Measurements from ENCODE around the gene SDR42E1. TPM values are rescaled to one million over a fixed set of nuclear protein-coding genes. Genes with fewer than 3 reads are reported as not detected.

Gene SDR42E1
- total and polyA plus RNA-seq, 2 of the 13 experiments (the other 11 are each of a cell fraction or from before 2014, with no cell fraction given) = 0.01 to 0.13 TPM

DNA sequence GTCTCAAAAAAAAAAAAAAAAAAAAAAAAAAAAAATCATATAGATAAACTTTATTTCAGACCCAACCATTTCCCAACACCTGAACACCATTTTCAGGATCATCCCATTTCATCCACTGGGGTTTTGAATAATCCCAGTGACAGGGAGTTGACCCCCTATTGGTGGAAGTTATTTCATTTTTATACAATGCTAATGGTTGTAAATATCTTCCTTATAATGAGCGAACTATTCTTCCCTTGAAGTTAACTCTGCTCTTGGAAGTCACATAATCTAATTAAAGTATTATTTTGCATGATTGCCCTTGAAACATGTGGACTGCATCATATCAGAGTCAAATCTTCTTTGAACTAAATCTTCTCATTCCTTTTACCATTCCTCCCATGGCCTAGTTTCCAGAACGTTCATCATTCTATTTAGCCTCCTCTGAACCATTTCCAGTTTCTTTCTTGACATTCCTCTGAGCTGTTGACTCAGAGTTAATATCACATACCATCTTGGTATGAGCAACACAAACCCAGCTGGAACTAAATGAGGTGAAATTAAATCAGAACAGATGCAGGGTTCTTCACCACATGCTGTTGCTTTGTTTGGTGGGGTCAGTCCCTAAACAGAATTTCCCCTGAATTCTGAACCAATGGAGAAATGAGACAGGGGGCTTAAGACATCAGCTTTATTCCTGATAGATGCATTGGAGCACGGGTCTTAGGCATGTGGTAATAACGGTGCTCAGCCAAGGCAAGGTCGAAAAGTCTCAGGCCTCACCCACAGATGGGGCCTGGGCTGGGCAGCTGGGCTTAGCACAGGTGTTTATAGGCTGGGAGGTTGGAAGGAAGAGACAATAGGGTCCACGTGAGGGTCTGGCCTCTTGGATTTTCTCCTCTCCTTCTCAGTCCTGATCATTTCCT is 32.7 kb upstream of the SDR42E1 start (continued):
- TF ChIP-seq ZNF569 (CRISPR knock-in tag; IDR thresholded peaks at IDR 0.05; ENCODE audit: borderline replicate concordance) (no peak), FIP1L1 (IDR thresholded peaks at IDR 0.05; ENCODE audit: borderline replicate concordance, insufficient read depth, low read depth, low read length) (no peak), ZNF644 (CRISPR knock-in tag; IDR thresholded peaks at IDR 0.05; ENCODE audit: low read depth) (0 out of 2 replicates have a peak, but pooled peaks have one; percentile 27), ZNF615 (CRISPR knock-in tag; IDR thresholded peaks at IDR 0.05; ENCODE audit: borderline replicate concordance) (no peak), ZNF543 (CRISPR knock-in tag; IDR thresholded peaks at IDR 0.05) (0 out of 2 replicates have a peak, but pooled peaks have one; percentile 33), ZNF274 (CRISPR knock-in tag; IDR thresholded peaks at IDR 0.05) (no peak), SOX6 (IDR thresholded peaks at IDR 0.05) (no peak), SOX6 (CRISPR knock-in tag; IDR thresholded peaks at IDR 0.05) (peak; percentile 59), ZNF607 (CRISPR knock-in tag; IDR thresholded peaks at IDR 0.05; ENCODE audit: borderline replicate concordance) (no peak), POLR2A (IDR thresholded peaks at IDR 0.05; ENCODE audit: insufficient read depth in 1 of 2, low read depth in 2 of 2, low read length in 2 of 2) (peak; percentile 37 to 40; a peak in 1 of 4 replicates), AHR (CRISPR knock-in tag; IDR thresholded peaks at IDR 0.05) (no peak), ZNF44 (CRISPR knock-in tag; IDR thresholded peaks at IDR 0.05) (0 out of 2 replicates have a peak, but pooled peaks have one; percentile 26), ZNF256 (CRISPR knock-in tag; conservative IDR thresholded peaks at IDR 0.05) (no peak)
- TF ChIP-seq, protein P1, sequence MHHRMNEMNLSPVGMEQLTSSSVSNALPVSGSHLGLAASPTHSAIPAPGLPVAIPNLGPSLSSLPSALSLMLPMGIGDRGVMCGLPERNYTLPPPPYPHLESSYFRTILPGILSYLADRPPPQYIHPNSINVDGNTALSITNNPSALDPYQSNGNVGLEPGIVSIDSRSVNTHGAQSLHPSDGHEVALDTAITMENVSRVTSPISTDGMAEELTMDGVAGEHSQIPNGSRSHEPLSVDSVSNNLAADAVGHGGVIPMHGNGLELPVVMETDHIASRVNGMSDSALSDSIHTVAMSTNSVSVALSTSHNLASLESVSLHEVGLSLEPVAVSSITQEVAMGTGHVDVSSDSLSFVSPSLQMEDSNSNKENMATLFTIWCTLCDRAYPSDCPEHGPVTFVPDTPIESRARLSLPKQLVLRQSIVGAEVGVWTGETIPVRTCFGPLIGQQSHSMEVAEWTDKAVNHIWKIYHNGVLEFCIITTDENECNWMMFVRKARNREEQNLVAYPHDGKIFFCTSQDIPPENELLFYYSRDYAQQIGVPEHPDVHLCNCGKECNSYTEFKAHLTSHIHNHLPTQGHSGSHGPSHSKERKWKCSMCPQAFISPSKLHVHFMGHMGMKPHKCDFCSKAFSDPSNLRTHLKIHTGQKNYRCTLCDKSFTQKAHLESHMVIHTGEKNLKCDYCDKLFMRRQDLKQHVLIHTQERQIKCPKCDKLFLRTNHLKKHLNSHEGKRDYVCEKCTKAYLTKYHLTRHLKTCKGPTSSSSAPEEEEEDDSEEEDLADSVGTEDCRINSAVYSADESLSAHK (CRISPR knock-in tag; IDR thresholded peaks at IDR 0.05; ENCODE audit: borderline replicate concordance) = no peak
- TF ChIP-seq, protein P2, sequence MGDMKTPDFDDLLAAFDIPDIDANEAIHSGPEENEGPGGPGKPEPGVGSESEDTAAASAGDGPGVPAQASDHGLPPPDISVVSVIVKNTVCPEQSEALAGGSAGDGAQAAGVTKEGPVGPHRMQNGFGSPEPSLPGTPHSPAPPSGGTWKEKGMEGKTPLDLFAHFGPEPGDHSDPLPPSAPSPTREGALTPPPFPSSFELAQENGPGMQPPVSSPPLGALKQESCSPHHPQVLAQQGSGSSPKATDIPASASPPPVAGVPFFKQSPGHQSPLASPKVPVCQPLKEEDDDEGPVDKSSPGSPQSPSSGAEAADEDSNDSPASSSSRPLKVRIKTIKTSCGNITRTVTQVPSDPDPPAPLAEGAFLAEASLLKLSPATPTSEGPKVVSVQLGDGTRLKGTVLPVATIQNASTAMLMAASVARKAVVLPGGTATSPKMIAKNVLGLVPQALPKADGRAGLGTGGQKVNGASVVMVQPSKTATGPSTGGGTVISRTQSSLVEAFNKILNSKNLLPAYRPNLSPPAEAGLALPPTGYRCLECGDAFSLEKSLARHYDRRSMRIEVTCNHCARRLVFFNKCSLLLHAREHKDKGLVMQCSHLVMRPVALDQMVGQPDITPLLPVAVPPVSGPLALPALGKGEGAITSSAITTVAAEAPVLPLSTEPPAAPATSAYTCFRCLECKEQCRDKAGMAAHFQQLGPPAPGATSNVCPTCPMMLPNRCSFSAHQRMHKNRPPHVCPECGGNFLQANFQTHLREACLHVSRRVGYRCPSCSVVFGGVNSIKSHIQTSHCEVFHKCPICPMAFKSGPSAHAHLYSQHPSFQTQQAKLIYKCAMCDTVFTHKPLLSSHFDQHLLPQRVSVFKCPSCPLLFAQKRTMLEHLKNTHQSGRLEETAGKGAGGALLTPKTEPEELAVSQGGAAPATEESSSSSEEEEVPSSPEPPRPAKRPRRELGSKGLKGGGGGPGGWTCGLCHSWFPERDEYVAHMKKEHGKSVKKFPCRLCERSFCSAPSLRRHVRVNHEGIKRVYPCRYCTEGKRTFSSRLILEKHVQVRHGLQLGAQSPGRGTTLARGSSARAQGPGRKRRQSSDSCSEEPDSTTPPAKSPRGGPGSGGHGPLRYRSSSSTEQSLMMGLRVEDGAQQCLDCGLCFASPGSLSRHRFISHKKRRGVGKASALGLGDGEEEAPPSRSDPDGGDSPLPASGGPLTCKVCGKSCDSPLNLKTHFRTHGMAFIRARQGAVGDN (CRISPR knock-in tag; IDR thresholded peaks at IDR 0.05) = peak; percentile 16; the same call in 1 of the 2 replicates
